Measurements from ENCODE around the gene CDK4.
"Not testable (repeated sequence)": the region's sequence is repeated elsewhere in the genome, so short reads cannot be mapped to it uniquely, and the experiment has no call there.

CDK4 gene

DNA sequence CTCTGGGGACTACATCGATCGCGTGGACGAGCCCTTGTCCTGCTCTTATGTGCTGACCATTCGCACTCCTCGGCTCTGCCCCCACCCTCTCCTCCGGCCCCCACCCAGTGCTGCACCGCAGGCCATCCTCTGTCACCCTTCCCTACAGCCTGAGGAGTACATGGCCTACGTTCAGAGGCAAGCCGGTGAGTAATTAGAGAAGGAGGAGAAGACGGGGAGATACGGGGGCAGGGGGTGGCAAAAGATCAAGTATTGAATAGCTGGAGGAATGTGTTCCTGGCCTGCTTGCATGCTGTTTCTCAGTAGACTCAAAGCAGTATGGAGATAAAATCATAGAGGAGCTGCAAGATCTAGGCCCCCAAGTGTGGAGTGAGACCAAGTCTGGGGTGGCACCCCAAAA, 36.3 kb downstream of the CDK4 start:
- TF ChIP-seq, protein P1, sequence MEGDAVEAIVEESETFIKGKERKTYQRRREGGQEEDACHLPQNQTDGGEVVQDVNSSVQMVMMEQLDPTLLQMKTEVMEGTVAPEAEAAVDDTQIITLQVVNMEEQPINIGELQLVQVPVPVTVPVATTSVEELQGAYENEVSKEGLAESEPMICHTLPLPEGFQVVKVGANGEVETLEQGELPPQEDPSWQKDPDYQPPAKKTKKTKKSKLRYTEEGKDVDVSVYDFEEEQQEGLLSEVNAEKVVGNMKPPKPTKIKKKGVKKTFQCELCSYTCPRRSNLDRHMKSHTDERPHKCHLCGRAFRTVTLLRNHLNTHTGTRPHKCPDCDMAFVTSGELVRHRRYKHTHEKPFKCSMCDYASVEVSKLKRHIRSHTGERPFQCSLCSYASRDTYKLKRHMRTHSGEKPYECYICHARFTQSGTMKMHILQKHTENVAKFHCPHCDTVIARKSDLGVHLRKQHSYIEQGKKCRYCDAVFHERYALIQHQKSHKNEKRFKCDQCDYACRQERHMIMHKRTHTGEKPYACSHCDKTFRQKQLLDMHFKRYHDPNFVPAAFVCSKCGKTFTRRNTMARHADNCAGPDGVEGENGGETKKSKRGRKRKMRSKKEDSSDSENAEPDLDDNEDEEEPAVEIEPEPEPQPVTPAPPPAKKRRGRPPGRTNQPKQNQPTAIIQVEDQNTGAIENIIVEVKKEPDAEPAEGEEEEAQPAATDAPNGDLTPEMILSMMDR (conservative IDR thresholded peaks at IDR 0.05; ENCODE audit: low read depth), result no peak
- ChIA-PET POLR2A (ENCODE audit: low non-redundant PET) (no interaction called here), CTCF (interaction anchor here (0.7 kb wide), 1 partner anchor 11 kb away, joined by 3 read pairs; no protein-coding TSS in a partner anchor)
- no peak for DNase-seq (ENCODE audit: low spot score)
- H3K27ac ChIP-seq, result no peak overlapping the region

- POLR2A ChIA-PET (ENCODE audit: low non-redundant PET), result not testable (repeated sequence)
These were observed 36.9 kb downstream of the CDK4 start for GRCh38 chr12:57715036-57715748.

DNA sequence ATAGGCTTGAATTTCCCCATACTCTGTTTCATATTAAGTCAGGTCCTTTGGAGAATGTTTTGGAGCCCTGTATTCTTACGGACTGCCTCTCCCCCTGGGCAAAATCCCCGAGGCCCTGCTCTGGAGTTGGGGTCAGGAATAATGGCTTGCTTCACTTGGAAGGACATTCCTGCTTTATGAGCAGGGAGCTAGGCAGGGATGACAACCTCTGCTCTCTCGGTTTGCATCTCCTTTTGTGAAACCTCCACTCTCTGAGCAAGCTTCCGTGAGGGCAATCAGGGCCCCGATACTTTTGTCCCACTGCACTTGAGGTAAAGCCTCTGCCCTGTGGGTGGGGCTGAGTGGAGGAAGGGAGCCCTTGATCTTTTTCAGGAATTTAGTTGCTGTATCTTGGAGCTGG, 38.9 kb downstream of the CDK4 start:
- no peak for DNase-seq (ENCODE audit: low spot score)
- H3K27ac ChIP-seq, result no peak overlapping the region
- ChIA-PET POLR2A (ENCODE audit: low non-redundant PET) (no interaction called here), CTCF (interaction anchor here (0.5 to 1.6 kb wide), 4 partner anchors 13 to 249 kb away, joined by 4 to 10 read pairs (median 4); partner anchors contain the start of gene OS9)
- TF ChIP-seq, protein P1 (conservative IDR thresholded peaks at IDR 0.05; ENCODE audit: low read depth), result no peak

More at GRCh38 chr12:57715036-57715748, 36.9 kb downstream of the CDK4 start:
- CTCF ChIA-PET; H3K27ac ChIP-seq; DNase-seq (ENCODE audit: low spot score): not testable (repeated sequence)

GRCh38 chr12:57712701-57713100, 39.4 kb downstream of the CDK4 start:
- ChIA-PET CTCF (interaction anchor here (0.5 to 1.6 kb wide), 2 partner anchors 13 to 249 kb away, joined by 4 to 10 read pairs; no protein-coding TSS in a partner anchor), POLR2A (ENCODE audit: low non-redundant PET) (no interaction called here)
- no peak overlapping the region for H3K27ac ChIP-seq
- TF ChIP-seq, protein P1 (conservative IDR thresholded peaks at IDR 0.05; ENCODE audit: low read depth), result no peak
- no peak for DNase-seq (ENCODE audit: low spot score)

- POLR2A ChIA-PET (ENCODE audit: low non-redundant PET), result no interaction called here
- CTCF ChIA-PET, result interaction anchor here (0.8 kb wide), 1 partner anchor 18 kb away, joined by 3 read pairs; no protein-coding TSS in a partner anchor
These were observed 43.8 kb downstream of the CDK4 start for GRCh38 chr12:57708296-57708695.

DNA sequence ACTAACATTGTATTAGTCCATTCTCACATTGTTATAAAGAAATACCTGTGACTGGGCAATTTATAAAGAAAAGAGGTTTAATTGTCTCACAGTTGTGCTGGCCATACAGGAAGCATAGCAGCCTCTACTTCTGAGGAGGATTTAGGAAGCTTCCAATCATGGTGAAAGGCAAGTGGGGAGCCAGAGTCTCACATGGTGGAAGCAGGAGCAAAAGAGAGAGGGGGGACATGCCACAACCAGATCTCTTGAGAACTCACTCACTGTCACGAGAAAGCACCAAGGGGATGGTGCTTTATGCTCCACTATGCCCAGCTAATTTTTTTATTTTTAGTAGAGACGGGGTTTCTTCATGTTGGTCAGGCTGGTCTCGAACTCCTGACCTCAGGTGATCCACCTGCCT, 44.9 kb downstream of the CDK4 start:
- ChIA-PET POLR2A (ENCODE audit: low non-redundant PET) (no interaction called here), CTCF (interaction anchor here (0.6 to 0.8 kb wide), 2 partner anchors 19 to 115 kb away, joined by 3 read pairs; no protein-coding TSS in a partner anchor)
- DNase-seq (ENCODE audit: low spot score), result no peak
- no peak overlapping the region for H3K27ac ChIP-seq
- TF ChIP-seq, protein P1 (conservative IDR thresholded peaks at IDR 0.05; ENCODE audit: low read depth), result no peak

More at GRCh38 chr12:57708296-57708695, 43.8 kb downstream of the CDK4 start:
- TF ChIP-seq, protein P1 (conservative IDR thresholded peaks at IDR 0.05; ENCODE audit: low read depth), result no peak
- H3K27ac ChIP-seq, result no peak overlapping the region
- no peak for DNase-seq (ENCODE audit: low spot score)

GRCh38 chr12:57700317-57700716, 51.8 kb downstream of the CDK4 start:
- H3K27ac ChIP-seq, result no peak overlapping the region
- ChIA-PET CTCF (interaction anchor here (0.7 kb wide), 1 partner anchor 616 kb away, joined by 4 read pairs; no protein-coding TSS in a partner anchor), POLR2A (ENCODE audit: low non-redundant PET) (no interaction called here)
- DNase-seq (ENCODE audit: low spot score), result no peak
- TF ChIP-seq, protein P1 (conservative IDR thresholded peaks at IDR 0.05; ENCODE audit: low read depth), result no peak
